Retinal pigment epithelial cell (primary cell): ENCODE data around the gene TCP11.

Source experiments
- DNase-seq: peaks from one replicate; pipeline ENCODE4 v3.0.0-alpha.2; 2010; ENCODE audit warnings: low read depth
- H3K4me3 ChIP-seq: 2 replicates; pipeline ENCODE4 v1.5.1; 2011; ENCODE audit warnings: mild to moderate bottlenecking, low read length, control low read depth, moderate library complexity
- CTCF ChIP-seq: conservative IDR thresholded peaks from 2 replicates; pipeline ENCODE4 v1.5.1; 2011; ENCODE audit warnings: low read depth, low read length, control low read depth, inconsistent platforms

TCP11 gene

GRCh38 chr6:35173044-35173426 lies 31.9 kb upstream of the TCP11 start:
- H3K4me3 ChIP-seq: no peak overlapping the region
- TF ChIP-seq CTCF: no peak
- DNase-seq: no peak

- no peak for DNase-seq
- no peak overlapping the region for H3K4me3 ChIP-seq
- TF ChIP-seq CTCF: no peak
Measured at GRCh38 chr6:35170891-35171290, 29.8 kb upstream of the TCP11 start.

- H3K4me3 ChIP-seq: no peak overlapping the region
- no peak for TF ChIP-seq CTCF
- DNase-seq: no peak
Measured at GRCh38 chr6:35170166-35170565, 29.0 kb upstream of the TCP11 start.

- H3K4me3 ChIP-seq: no peak overlapping the region
- no peak for DNase-seq
- no peak for TF ChIP-seq CTCF
Measured at GRCh38 chr6:35168461-35168861, 27.3 kb upstream of the TCP11 start.

GRCh38 chr6:35167505-35167904 lies 26.4 kb upstream of the TCP11 start:
- no peak overlapping the region for H3K4me3 ChIP-seq
- no peak for DNase-seq
- no peak for TF ChIP-seq CTCF

- H3K4me3 ChIP-seq: no peak overlapping the region
- no peak for DNase-seq
- TF ChIP-seq CTCF: no peak
Measured at GRCh38 chr6:35166520-35166919, 25.4 kb upstream of the TCP11 start.

- no peak for TF ChIP-seq CTCF
- no peak overlapping the region for H3K4me3 ChIP-seq
- no peak for DNase-seq
Measured at GRCh38 chr6:35166116-35166515, 25.0 kb upstream of the TCP11 start.
